ENCODE measurements around the gene ZFPL1. TPM values are rescaled to one million over a fixed set of nuclear protein-coding genes. Genes with fewer than 3 reads are reported as not detected.

Gene ZFPL1
- total and polyA plus RNA-seq, 9 of the 15 experiments (the other 6 are each of a cell fraction or from before 2014, with no cell fraction given) = 3.7 to 37.5 (median 22.7) TPM

DNA sequence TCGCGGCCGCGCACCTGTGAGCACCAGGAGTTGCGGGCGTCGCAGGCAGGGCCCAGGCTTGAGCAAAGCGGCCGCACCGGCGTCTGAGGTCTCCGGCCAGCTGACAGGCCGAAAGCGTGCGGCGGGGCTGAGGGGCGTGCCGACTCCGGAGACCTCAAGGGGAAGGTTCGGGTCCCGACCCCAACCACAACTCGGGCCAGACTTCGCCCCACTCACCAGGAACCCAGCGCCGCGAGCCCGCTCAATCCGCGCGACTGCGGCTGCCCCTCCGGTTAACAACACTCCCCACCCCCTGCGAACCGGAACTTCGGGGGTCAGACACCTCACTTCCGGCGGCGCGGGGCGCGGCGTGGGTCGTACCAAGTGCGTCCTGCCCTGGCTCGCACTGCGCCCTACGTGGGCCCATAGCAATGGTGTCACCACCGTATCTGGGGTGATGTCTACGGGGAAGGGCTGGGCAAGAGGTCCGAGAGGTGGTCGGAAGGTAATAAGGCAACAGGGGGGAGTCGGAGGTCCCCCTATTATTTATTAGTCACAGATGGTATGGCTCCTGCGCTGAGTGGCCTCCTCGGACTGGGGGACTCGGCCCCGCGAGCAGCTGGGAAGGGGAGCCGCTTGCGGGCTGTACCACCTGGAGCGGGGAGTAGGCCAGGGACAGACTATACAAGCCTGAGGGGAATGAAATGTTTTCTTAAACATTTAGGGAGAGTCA, 50.4 kb downstream of the ZFPL1 start, which contains the start of gene SYVN1 (continued):
- TF ChIP-seq, protein P1, sequence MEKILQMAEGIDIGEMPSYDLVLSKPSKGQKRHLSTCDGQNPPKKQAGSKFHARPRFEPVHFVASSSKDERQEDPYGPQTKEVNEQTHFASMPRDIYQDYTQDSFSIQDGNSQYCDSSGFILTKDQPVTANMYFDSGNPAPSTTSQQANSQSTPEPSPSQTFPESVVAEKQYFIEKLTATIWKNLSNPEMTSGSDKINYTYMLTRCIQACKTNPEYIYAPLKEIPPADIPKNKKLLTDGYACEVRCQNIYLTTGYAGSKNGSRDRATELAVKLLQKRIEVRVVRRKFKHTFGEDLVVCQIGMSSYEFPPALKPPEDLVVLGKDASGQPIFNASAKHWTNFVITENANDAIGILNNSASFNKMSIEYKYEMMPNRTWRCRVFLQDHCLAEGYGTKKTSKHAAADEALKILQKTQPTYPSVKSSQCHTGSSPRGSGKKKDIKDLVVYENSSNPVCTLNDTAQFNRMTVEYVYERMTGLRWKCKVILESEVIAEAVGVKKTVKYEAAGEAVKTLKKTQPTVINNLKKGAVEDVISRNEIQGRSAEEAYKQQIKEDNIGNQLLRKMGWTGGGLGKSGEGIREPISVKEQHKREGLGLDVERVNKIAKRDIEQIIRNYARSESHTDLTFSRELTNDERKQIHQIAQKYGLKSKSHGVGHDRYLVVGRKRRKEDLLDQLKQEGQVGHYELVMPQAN (IDR thresholded peaks at IDR 0.05; ENCODE audit: borderline replicate concordance) = peak; percentile 89; the same call in 1 of the 2 replicates
- TF ChIP-seq ETV5 (CRISPR knock-in tag; IDR thresholded peaks at IDR 0.05; ENCODE audit: low read depth) (peak; percentile 93), NCOA4 (IDR thresholded peaks at IDR 0.05; ENCODE audit: partially characterized antibody) (no peak), ZSCAN29 (IDR thresholded peaks at IDR 0.05) (0 out of 2 replicates have a peak, but pooled peaks have one; percentile 41), RAD51 (IDR thresholded peaks at IDR 0.05; ENCODE audit: borderline replicate concordance, low read depth) (no peak), MED1 (CRISPR knock-in tag; IDR thresholded peaks at IDR 0.05; ENCODE audit: borderline replicate concordance) (no peak), SMARCC2 (IDR thresholded peaks at IDR 0.05; ENCODE audit: low read depth) (no peak), ESRRA (IDR thresholded peaks at IDR 0.05; ENCODE audit: borderline replicate concordance, low read depth) (peak; percentile 44), PHTF2 (CRISPR knock-in tag; IDR thresholded peaks at IDR 0.05) (no peak), PHB (CRISPR knock-in tag; IDR thresholded peaks at IDR 0.05) (no peak), CEBPB (tag; IDR thresholded peaks at IDR 0.05) (no peak), RUNX1 (IDR thresholded peaks at IDR 0.05; ENCODE audit: low read depth) (0 out of 2 replicates have a peak, but pooled peaks have one; percentile 36), PRMT5 (CRISPR knock-in tag; IDR thresholded peaks at IDR 0.05) (0 out of 2 replicates have a peak, but pooled peaks have one; percentile 9), ZNF778 (CRISPR knock-in tag; IDR thresholded peaks at IDR 0.05) (no peak), ELF2 (CRISPR knock-in tag; IDR thresholded peaks at IDR 0.05) (no peak), JUNB (CRISPR knock-in tag; conservative IDR thresholded peaks at IDR 0.05) (no peak), STAG1 (CRISPR knock-in tag; IDR thresholded peaks at IDR 0.05; ENCODE audit: borderline replicate concordance) (peak; percentile 31; the same call in 1 of the 2 replicates), SETDB1 (IDR thresholded peaks at IDR 0.05; ENCODE audit: low read length) (no peak), GABPB1 (CRISPR knock-in tag; IDR thresholded peaks at IDR 0.05) (peak; percentile 96)
- TF ChIP-seq, protein P2, sequence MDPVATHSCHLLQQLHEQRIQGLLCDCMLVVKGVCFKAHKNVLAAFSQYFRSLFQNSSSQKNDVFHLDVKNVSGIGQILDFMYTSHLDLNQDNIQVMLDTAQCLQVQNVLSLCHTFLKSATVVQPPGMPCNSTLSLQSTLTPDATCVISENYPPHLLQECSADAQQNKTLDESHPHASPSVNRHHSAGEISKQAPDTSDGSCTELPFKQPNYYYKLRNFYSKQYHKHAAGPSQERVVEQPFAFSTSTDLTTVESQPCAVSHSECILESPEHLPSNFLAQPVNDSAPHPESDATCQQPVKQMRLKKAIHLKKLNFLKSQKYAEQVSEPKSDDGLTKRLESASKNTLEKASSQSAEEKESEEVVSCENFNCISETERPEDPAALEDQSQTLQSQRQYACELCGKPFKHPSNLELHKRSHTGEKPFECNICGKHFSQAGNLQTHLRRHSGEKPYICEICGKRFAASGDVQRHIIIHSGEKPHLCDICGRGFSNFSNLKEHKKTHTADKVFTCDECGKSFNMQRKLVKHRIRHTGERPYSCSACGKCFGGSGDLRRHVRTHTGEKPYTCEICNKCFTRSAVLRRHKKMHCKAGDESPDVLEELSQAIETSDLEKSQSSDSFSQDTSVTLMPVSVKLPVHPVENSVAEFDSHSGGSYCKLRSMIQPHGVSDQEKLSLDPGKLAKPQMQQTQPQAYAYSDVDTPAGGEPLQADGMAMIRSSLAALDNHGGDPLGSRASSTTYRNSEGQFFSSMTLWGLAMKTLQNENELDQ (CRISPR knock-in tag; IDR thresholded peaks at IDR 0.05; ENCODE audit: borderline replicate concordance) = no peak
- TF ChIP-seq, protein P3, sequence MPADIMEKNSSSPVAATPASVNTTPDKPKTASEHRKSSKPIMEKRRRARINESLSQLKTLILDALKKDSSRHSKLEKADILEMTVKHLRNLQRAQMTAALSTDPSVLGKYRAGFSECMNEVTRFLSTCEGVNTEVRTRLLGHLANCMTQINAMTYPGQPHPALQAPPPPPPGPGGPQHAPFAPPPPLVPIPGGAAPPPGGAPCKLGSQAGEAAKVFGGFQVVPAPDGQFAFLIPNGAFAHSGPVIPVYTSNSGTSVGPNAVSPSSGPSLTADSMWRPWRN (IDR thresholded peaks at IDR 0.05; ENCODE audit: low read depth) = no peak
- TF ChIP-seq, protein P4, sequence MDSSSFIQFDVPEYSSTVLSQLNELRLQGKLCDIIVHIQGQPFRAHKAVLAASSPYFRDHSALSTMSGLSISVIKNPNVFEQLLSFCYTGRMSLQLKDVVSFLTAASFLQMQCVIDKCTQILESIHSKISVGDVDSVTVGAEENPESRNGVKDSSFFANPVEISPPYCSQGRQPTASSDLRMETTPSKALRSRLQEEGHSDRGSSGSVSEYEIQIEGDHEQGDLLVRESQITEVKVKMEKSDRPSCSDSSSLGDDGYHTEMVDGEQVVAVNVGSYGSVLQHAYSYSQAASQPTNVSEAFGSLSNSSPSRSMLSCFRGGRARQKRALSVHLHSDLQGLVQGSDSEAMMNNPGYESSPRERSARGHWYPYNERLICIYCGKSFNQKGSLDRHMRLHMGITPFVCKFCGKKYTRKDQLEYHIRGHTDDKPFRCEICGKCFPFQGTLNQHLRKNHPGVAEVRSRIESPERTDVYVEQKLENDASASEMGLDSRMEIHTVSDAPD (CRISPR knock-in tag; IDR thresholded peaks at IDR 0.05) = no peak

Measured in K562 (cell line).